NCI-H2227 treated with DMSO at 0.1 percent for 48 hours (cell line): ENCODE measurements around the gene GRK6.

ENCODE experiments used
- DNase-seq: peaks from one replicate; lab custom pipeline; 2025; lab: John Stamatoyannopoulos, UW

The GRK6 gene

DNA sequence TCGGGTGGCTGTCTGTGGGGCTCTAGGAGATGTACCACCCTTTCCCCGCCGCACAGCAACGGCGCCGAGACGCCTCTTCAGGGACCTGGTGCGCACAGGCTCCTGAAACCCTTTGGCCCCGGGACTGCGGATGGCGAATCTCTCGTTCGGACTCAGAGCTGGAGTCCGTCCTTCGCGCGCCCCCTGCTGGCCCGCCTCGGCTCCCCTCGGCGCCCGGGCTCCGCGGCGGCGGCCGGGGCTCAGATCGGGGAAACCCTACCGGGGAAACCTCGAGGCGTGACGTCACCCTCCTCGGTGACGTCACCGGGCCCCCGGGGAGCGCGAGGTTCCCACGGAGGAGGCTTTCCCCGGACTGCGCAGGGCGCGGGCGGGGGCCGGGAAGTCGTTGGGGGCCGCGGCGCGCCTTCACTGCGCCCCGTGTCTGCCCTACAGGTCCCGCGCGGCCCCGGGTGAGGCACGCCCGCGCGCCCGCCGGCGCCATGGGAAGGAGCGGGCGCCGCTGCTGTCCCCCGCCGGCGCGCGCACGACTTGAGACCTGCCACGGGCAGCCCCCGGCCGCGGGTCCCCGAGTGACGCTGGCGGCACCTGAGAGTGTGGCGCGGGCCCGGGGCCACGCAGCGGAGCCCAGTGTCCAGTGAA is 28.0 kb downstream of the GRK6 start:
- DNase-seq: peak; percentile 68

- DNase-seq: peak; percentile 53
Measured at GRCh38 chr5:177455036-177455660, 28.7 kb downstream of the GRK6 start.

DNA sequence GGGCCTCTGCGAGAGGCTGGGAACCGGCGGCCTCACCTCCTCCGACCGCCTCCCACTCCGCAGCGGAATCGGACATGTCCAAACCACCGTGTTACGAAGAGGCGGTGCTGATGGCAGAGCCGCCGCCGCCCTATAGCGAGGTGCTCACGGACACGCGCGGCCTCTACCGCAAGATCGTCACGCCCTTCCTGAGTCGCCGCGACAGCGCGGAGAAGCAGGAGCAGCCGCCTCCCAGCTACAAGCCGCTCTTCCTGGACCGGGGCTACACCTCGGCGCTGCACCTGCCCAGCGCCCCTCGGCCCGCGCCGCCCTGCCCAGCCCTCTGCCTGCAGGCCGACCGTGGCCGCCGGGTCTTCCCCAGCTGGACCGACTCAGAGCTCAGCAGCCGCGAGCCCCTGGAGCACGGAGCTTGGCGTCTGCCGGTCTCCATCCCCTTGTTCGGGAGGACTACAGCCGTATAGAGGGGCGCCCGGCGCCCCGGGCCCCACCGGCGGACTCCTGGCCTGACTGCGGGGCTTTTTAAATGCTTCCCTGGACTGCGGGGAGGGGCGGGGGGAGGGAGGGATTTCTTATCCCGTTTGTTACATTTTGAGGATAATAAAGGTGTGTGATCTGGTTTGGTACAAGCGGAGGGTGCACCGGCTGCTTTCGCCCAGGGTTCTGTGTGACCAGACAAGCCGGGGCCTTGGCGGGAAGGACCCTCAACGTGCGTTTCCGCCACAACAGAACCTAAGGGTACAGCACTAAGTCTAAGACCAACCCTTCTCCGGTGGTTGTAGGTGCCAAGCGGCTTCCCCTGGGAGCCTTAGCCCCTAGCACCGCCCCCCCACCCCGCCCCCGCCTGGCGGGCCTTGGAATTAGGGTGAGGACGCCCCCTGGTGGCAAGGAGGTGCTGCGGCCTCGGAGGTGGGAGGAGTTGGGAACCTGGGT is 29.4 kb downstream of the GRK6 start:
- peak; percentile 28 for DNase-seq

DNA sequence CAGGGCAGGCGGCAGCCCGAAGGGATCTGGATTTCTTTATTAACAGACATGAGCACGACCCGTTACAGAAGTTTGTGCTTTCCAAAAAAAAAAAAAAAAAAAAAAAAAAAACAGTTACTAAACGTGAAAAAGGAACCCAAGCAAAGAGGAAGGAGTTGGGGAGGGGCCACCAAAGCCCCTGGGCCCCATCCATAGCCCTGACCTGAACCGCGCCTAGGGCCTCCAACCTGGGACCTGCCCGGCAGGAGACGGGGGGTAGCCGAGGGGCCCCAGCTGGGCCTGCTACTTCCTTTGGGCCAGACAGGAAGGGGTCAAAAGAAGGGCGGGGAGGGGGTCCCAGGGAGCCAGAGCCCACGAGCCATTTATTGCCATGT is 30.1 kb downstream of the GRK6 start:
- no peak for DNase-seq

DNA sequence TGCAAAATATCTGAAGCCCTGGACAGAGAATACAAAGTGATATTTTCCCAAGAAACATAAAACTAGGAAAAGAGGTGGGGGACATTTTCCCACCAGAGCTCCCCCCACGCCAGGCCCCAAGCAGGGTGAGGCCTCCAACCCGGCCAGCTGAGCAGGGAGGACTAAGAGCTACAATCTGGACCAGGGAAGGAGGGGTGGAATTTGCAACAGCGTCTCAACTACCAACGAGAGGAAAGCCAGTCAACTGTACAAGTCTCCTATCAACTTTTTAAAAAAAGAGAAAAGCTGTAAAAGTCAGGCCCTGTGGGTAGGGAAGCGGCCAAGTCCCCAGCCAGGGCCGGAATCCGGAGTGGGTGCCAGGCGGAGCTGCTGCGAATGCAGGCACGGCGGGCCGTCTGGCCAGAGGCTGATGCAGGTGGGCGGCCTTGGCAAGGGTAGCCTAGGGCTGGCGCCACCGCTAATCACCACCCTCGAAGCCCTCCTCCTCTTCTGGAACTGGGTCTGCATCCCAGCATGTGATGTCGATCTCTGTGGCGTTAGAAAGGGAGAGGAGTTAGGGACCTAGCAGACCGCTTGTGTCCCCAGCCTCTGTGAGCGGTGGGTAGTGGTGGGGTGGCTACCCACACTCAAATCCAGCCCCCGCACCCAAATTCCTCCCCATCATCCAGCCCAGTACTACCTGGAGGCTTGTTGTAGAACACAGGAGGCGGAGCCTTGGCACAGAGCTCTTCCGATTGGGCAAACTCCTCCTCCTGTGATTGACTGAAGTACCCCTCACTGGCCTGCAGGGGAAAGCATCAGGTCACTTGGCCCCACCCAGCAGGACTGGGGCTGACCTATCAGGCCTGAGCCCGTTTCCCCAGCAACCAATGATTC is 30.7 kb downstream of the GRK6 start:
- DNase-seq: peak; percentile 88

DNA sequence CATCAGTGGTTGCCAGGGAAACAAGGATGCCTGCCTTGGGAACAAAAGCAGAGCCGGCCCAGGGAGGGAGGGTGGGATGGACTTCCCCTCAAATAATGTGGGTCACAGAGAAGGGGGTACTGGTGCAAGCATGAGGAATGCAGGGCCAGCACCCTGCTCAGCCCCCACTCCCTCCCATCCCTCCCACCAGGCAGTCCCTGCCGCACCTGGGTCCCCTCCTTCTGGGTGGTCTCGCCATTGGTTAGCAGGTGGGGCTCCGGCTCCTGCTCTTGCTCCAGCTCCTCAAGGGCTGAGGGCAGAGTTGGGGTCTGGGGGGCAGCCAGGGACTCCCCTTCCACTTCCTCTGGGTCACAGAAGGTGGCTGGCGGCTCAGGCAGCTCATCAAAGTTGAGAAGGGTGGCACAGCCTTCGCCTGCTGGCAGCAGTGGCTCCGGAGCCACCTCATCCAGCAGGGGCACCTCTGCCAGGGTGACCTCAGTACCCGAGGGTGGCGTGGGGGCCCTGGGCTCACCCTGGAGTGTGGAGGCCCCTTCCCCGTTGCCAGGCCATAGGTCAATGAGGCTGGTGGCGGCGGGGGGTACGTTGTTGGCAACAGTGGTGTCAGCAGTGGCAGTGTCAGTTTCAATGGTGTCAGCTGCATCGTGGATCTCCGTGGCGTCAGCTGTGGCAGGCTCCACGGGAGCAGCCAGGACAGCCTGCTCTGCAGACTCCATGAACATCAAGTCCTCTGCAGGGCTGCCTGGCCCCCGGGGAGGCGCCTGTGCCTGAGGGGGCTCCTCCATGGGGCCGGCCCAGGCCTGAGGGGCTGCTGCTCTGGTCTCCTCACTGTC is 31.6 kb downstream of the GRK6 start:
- no peak for DNase-seq

DNA sequence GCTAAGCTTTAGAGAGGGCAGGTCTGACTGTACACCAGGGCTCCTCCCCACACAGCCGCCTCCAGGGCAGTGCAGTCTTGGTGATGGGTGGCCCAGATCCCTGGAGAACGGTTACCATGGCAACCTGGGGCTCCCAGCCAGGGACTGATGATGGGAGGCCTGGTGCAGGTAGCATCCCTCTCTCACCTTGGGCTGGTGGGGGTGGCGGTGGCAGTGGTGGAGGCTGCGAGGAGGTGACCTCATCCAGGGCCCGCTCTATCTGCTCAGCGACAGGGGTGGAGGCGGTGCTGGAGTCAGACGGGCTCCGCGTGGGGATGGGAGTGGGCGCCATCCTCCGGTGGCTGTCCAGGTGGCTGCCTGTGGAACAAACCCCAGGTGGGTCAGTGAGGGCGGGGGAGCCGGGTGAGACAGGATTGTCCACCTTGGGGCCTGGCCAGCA is 32.5 kb downstream of the GRK6 start:
- peak; percentile 8 for DNase-seq

DNA sequence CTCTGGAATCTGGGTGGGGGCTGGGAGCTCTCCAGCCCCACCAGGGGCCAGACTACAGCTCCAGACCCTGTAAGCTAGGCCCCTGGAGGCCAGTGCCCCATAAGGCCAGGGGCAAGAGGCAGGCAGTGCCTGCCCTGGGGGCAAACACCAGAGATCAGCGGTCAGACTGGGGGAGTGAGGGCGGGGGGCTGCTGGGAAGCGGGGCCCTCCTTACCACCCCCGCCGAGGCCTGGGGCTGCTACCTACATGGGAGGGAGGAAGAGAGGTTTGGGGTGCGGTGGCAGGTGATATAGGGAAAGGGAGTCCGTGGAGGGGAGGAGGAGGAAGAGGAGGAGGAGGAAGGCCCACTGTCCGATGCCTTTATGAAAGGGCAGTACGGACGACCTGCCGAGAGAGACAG is 32.9 kb downstream of the GRK6 start:
- DNase-seq: no peak

DNA sequence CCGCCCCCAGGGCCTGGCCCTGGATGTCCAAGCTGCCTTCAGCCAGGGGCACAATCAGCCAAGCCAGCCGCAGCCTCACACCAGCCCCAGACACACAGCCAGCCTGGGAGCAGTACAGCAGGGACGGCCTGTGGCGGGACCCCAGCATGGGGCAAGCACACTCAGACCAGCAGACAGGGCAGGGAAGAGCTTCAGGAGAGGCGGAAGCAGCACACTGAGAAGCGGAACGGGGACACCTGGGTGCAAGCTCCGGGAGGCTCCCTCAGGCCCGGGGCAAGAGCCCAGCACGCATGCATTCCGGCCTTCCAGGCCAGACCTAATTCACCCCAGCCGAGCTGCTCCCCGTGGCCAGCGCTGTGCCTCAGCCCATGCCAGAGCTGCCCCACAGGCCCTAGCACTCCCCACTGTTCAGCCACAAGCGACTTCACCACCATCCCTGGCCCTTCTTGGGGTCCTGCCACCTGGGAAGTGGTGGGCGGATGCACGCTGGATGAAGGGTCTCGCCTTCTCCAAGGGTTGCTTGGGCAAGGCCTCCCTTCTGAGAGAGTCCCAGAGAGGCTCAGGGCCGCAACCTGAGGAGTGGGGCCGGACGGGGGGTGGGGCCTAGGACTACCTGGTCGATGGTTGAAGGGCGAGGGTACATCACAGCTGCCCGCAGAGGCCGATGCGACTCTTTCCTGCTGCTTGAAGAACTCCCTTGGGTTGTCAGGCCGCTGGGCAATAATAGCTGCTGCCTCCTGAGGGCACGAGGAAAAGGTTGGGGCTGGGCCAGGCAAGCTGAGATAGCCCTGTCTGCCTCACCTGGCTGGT is 33.5 kb downstream of the GRK6 start:
- no peak for DNase-seq

GRCh38 chr5:177462021-177462670 is 35.7 kb downstream of the GRK6 start:
- no peak for DNase-seq

- DNase-seq: no peak
Measured at GRCh38 chr5:177465044-177465443, 38.6 kb downstream of the GRK6 start.

DNA sequence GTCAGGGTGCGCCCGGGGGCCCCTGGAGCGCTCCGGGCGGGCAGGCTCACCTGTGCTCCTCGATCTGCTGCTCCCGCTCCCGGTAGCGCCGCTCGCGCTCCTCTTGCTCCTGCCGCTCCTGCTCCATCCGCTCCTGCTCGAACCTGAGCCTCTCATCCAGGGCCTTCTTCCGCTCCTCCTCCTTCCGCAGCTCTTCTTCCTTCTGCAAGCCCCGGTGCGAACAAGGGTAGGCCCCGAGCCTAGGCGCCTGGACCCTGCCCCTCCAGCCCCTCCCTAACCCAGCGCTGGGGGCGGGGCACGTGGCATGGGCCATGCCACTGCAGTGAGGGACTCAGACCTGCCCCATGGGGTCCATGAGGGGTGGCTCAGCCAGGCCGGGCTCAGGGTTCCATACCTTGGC is 40.4 kb downstream of the GRK6 start:
- DNase-seq: no peak

DNA sequence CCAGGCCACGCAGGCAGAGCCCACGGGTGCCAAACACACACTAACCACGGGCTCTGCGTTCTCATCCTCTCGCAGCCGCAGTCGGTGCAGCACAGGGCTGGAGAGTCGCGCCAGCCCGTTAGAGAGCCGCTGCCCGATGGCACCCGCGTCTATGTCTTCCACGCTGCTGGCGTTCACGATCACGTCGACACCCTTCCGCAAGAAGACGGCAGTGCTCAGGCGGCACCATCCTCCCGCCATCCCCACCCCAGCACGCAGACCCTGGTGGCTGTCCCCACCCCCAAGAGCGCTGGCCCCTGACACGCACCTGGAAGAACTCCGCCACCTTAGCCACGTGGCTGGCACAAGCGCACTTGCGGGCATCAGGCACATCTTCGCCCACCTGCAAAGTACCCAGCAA is 41.0 kb downstream of the GRK6 start:
- no peak for DNase-seq

DNA sequence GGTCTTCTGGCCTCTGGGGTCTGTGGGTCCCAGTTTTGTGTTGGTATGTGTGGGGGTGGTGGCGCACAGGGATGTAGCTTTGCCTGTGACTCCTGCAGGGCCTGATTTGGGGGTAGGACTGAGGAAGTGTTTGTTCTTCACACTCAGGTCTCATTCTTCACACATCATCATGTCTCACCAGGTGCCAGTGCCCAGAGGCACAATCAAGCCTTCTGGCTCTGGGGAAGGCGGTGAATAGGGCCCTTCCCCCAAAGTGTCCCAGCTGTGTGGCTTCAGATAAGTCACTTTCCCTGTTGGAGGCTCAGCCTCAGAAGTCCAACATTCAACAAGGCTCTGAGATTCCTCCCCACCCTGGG is 41.8 kb downstream of the GRK6 start:
- no peak for DNase-seq

GRCh38 chr5:177468685-177469628 is 42.5 kb downstream of the GRK6 start:
- peak; percentile 39 for DNase-seq

- no peak for DNase-seq
Measured at GRCh38 chr5:177469750-177470525, 43.5 kb downstream of the GRK6 start.

DNA sequence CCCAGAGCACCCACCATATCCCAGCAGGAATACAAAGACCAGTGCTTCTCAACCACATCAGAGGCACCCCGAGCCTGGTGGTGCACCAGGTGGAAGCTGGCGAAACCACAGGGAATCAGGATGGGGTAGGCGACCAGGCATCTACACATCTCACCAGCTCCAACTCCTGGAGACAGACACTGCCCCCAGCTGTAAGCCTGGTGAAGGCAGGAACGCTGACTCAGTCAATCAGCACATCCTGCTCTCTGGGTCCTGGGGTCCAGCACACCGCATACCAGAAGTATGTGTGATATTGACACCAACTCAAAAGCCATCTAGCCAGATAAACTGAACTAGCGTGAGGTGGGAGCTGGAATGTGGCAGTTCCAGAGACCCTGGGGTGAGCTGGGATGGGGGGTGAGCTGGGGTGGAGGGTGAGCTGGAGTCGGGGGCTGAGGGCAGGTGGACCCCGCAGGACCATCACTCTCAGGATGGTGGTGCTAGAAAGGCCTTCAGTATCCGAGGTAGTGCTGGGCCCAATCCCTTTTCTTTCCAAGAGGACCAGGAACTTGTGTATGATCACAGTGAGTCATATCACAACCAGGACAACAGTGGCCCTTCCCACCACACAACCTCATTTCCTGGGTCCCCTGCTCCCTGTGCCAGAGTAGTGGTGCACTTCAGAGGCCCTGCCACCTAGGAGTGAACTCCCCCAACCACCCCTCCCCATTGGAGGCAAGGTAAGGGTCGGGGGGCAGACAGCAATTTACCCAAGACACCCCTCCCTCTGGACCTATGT is 44.5 kb downstream of the GRK6 start:
- no peak for DNase-seq
